ENCODE results near the gene DCAF11.

The DCAF11 gene

GRCh38 chr14:24114532-24115421, at the start of gene DCAF11, which contains the start of gene NRL:
Gene DCAF11 (plus strand): TSS chr14:24114777. CDS start chr14:24115595, 818 bp downstream.
Gene NRL (minus strand): TSS chr14:24114949. CDS start chr14:24082848, 32,101 bp downstream.
- Mint-ChIP-seq H3K9me3 (no peaks in the 10 kb centered on the region), H3K27ac (ENCODE audit: low read depth) (peak within 1 kb of the TSS; percentile 97), H3K36me3 (ENCODE audit: insufficient read depth) (peaks cover 33% of the 10 kb centered on the region), H3K4me1 (peaks cover 29% of the 10 kb centered on the region), H3K4me3 (peak within 1 kb of the TSS; percentile 93), H3K27me3 (no peaks in the 10 kb centered on the region)
- peak; percentile 97 to 99 for DNase-seq (ENCODE audit: low spot score in 2 of 2)
- ATAC-seq (replicated peaks; ENCODE audit: extremely low read depth, poor library complexity, severe bottlenecking): peak; percentile 87

- Mint-ChIP-seq H3K4me1 (no peaks in the 10 kb centered on the region), H3K27ac (ENCODE audit: low read depth) (no peak overlapping the region), H3K27me3 (peaks cover 8% of the 10 kb centered on the region), H3K9me3 (no peaks in the 10 kb centered on the region), H3K36me3 (ENCODE audit: insufficient read depth) (no peaks in the 10 kb centered on the region), H3K4me3 (no peak overlapping the region)
- no peak for ATAC-seq (replicated peaks; ENCODE audit: extremely low read depth, poor library complexity, severe bottlenecking)
- DNase-seq (ENCODE audit: low spot score in 2 of 2): no peak
These were observed 49.7 kb upstream of the DCAF11 start for GRCh38 chr14:24064856-24065255.

- Mint-ChIP-seq H3K36me3 (ENCODE audit: insufficient read depth) (no peaks in the 10 kb centered on the region), H3K4me3 (no peak overlapping the region), H3K4me1 (no peaks in the 10 kb centered on the region), H3K27me3 (peaks cover 9% of the 10 kb centered on the region), H3K9me3 (no peaks in the 10 kb centered on the region), H3K27ac (ENCODE audit: low read depth) (no peak overlapping the region)
- ATAC-seq (replicated peaks; ENCODE audit: extremely low read depth, poor library complexity, severe bottlenecking) (no peak), DNase-seq (ENCODE audit: low spot score in 2 of 2) (no peak)
These were observed 49.2 kb upstream of the DCAF11 start for GRCh38 chr14:24065408-24065807.

- Mint-ChIP-seq H3K27me3 (peaks cover 20% of the 10 kb centered on the region), H3K27ac (ENCODE audit: low read depth) (no peak overlapping the region), H3K4me3 (no peak overlapping the region), H3K9me3 (no peaks in the 10 kb centered on the region), H3K36me3 (ENCODE audit: insufficient read depth) (no peaks in the 10 kb centered on the region), H3K4me1 (peaks cover 5% of the 10 kb centered on the region)
- ATAC-seq (replicated peaks; ENCODE audit: extremely low read depth, poor library complexity, severe bottlenecking) (no peak), DNase-seq (ENCODE audit: low spot score in 2 of 2) (no peak)
These were observed 48.0 kb upstream of the DCAF11 start for GRCh38 chr14:24066496-24067132.

- no peak overlapping the region for H3K4me3 Mint-ChIP-seq
- H3K4me1 Mint-ChIP-seq: peaks cover 5% of the 10 kb centered on the region
- H3K27ac Mint-ChIP-seq (ENCODE audit: low read depth): no peak overlapping the region
- no peaks in the 10 kb centered on the region for H3K9me3 Mint-ChIP-seq
- H3K27me3 Mint-ChIP-seq: peaks cover 20% of the 10 kb centered on the region
- no peak for ATAC-seq (replicated peaks; ENCODE audit: extremely low read depth, poor library complexity, severe bottlenecking)
- no peak for DNase-seq (ENCODE audit: low spot score in 2 of 2)
- no peaks in the 10 kb centered on the region for H3K36me3 Mint-ChIP-seq (ENCODE audit: insufficient read depth)
These were observed 47.2 kb upstream of the DCAF11 start for GRCh38 chr14:24067133-24068082.

- Mint-ChIP-seq H3K27ac (ENCODE audit: low read depth) (no peak overlapping the region), H3K9me3 (no peaks in the 10 kb centered on the region), H3K4me3 (no peak overlapping the region), H3K4me1 (peaks cover 5% of the 10 kb centered on the region), H3K27me3 (peaks cover 20% of the 10 kb centered on the region), H3K36me3 (ENCODE audit: insufficient read depth) (no peaks in the 10 kb centered on the region)
- ATAC-seq (replicated peaks; ENCODE audit: extremely low read depth, poor library complexity, severe bottlenecking) (no peak), DNase-seq (ENCODE audit: low spot score in 2 of 2) (no peak)
These were observed 45.7 kb upstream of the DCAF11 start for GRCh38 chr14:24068711-24069410.

- H3K4me1 Mint-ChIP-seq: peaks cover 5% of the 10 kb centered on the region
- ATAC-seq (replicated peaks; ENCODE audit: extremely low read depth, poor library complexity, severe bottlenecking) (no peak), DNase-seq (ENCODE audit: low spot score in 2 of 2) (no peak)
- H3K9me3 Mint-ChIP-seq: no peaks in the 10 kb centered on the region
- H3K27ac Mint-ChIP-seq (ENCODE audit: low read depth): no peak overlapping the region
- H3K36me3 Mint-ChIP-seq (ENCODE audit: insufficient read depth): no peaks in the 10 kb centered on the region
- peaks cover 20% of the 10 kb centered on the region for H3K27me3 Mint-ChIP-seq
- H3K4me3 Mint-ChIP-seq: no peak overlapping the region
These were observed 45.2 kb upstream of the DCAF11 start for GRCh38 chr14:24069411-24069735.

GRCh38 chr14:24070285-24071143, 44.1 kb upstream of the DCAF11 start:
- Mint-ChIP-seq H3K4me1 (peaks cover 5% of the 10 kb centered on the region), H3K36me3 (ENCODE audit: insufficient read depth) (no peaks in the 10 kb centered on the region), H3K27ac (ENCODE audit: low read depth) (no peak overlapping the region), H3K27me3 (peaks cover 20% of the 10 kb centered on the region), H3K9me3 (no peaks in the 10 kb centered on the region), H3K4me3 (no peak overlapping the region)
- no peak for DNase-seq (ENCODE audit: low spot score in 2 of 2)
- ATAC-seq (replicated peaks; ENCODE audit: extremely low read depth, poor library complexity, severe bottlenecking): no peak

GRCh38 chr14:24071144-24071697, 43.4 kb upstream of the DCAF11 start, which contains the start of gene CPNE6:
Gene CPNE6 (plus strand): TSS chr14:24071562. CDS start chr14:24072937, 1,375 bp downstream.
- Mint-ChIP-seq H3K27ac (ENCODE audit: low read depth) (no peak within 1 kb of the TSS), H3K4me1 (peaks cover 5% of the 10 kb centered on the region), H3K9me3 (no peaks in the 10 kb centered on the region), H3K4me3 (no peak within 1 kb of the TSS), H3K36me3 (ENCODE audit: insufficient read depth) (no peaks in the 10 kb centered on the region), H3K27me3 (peaks cover 20% of the 10 kb centered on the region)
- ATAC-seq (replicated peaks; ENCODE audit: extremely low read depth, poor library complexity, severe bottlenecking) (no peak), DNase-seq (ENCODE audit: low spot score in 2 of 2) (no peak)

GRCh38 chr14:24071836-24072430, 42.6 kb upstream of the DCAF11 start:
- no peaks in the 10 kb centered on the region for H3K9me3 Mint-ChIP-seq
- no peak overlapping the region for H3K4me3 Mint-ChIP-seq
- H3K27me3 Mint-ChIP-seq: peaks cover 20% of the 10 kb centered on the region
- H3K4me1 Mint-ChIP-seq: peaks cover 5% of the 10 kb centered on the region
- H3K27ac Mint-ChIP-seq (ENCODE audit: low read depth): no peak overlapping the region
- no peak for ATAC-seq (replicated peaks; ENCODE audit: extremely low read depth, poor library complexity, severe bottlenecking)
- DNase-seq (ENCODE audit: low spot score in 2 of 2): no peak
- H3K36me3 Mint-ChIP-seq (ENCODE audit: insufficient read depth): no peaks in the 10 kb centered on the region

- H3K4me3 Mint-ChIP-seq: no peak overlapping the region
- H3K9me3 Mint-ChIP-seq: no peaks in the 10 kb centered on the region
- H3K36me3 Mint-ChIP-seq (ENCODE audit: insufficient read depth): no peaks in the 10 kb centered on the region
- peaks cover 5% of the 10 kb centered on the region for H3K4me1 Mint-ChIP-seq
- H3K27me3 Mint-ChIP-seq: peaks cover 20% of the 10 kb centered on the region
- DNase-seq (ENCODE audit: low spot score in 2 of 2) (no peak), ATAC-seq (replicated peaks; ENCODE audit: extremely low read depth, poor library complexity, severe bottlenecking) (no peak)
- no peak overlapping the region for H3K27ac Mint-ChIP-seq (ENCODE audit: low read depth)
These were observed 42.1 kb upstream of the DCAF11 start for GRCh38 chr14:24072436-24072835.

Measured in central memory CD8-positive, alpha-beta T cell (primary cell).